Cardiac muscle cell (in vitro differentiated cells and primary cell): ENCODE data around the gene LRCOL1. TPM values are rescaled to one million over a fixed set of nuclear protein-coding genes. Genes with fewer than 3 reads are reported as not detected.

Source experiments
- DNase-seq, 2 donors: peaks; one replicate each; pipeline versions ENCODE4 v3.0.0 to v3.0.0-alpha.2; 2010 to 2017; ENCODE audit warnings: low read depth in 1 of 2, low spot score in 1 of 2
- H3K27ac ChIP-seq: fragments of 200-600 bp; sonication (generic); 2 replicates; pipeline ENCODE4 v1.5.1; 2016
- H3K27me3 ChIP-seq: fragments of 200-600 bp; sonication (generic); 2 replicates; pipeline ENCODE4 v1.6.0; 2016; ENCODE audit warnings: control low read depth
- H3K36me3 ChIP-seq: fragments of 200-600 bp; sonication (generic); 2 replicates; pipeline ENCODE4 v1.5.1; 2016; ENCODE audit warnings: control low read depth
- H3K4me1 ChIP-seq: fragments of 200-600 bp; sonication (generic); 2 replicates; pipeline ENCODE4 v1.8.1; 2017; ENCODE audit warnings: low read depth, mild to moderate bottlenecking, mixed run types
- H3K4me3 ChIP-seq: fragments of 200-600 bp; sonication (generic); 2 replicates; pipeline ENCODE4 v1.5.1; 2016; ENCODE audit warnings: mild to moderate bottlenecking
- H3K9me3 ChIP-seq: fragments of 200-600 bp; sonication (generic); 2 replicates; pipeline ENCODE4 v1.5.1; 2017; ENCODE audit warnings: low read depth, mild to moderate bottlenecking, control low read depth
- CTCF ChIP-seq: IDR thresholded peaks from 2 replicates; pipeline ENCODE4 v1.5.1; 2012; ENCODE audit warnings: low read depth, mild to moderate bottlenecking, low read length
- polyA plus RNA-seq: library from polyadenylated mRNA; unstranded; fragments of >200 nt; fragmentation: Nextera tagmentation; extraction: Ambion mirVana; gene quantifications from 2 replicates; pipeline ENCODE4 v1.2.1, GENCODE V29; 2016
- total RNA-seq: library from RNA; depleted of rRNA; stranded (reverse); fragments of >200 nt; gene quantifications from 2 replicates; pipeline ENCODE4 v1.2.3, GENCODE V29; 2016

LRCOL1 gene
- total and polyA plus RNA-seq, 2 experiments from 2014 or later = not detected

DNA sequence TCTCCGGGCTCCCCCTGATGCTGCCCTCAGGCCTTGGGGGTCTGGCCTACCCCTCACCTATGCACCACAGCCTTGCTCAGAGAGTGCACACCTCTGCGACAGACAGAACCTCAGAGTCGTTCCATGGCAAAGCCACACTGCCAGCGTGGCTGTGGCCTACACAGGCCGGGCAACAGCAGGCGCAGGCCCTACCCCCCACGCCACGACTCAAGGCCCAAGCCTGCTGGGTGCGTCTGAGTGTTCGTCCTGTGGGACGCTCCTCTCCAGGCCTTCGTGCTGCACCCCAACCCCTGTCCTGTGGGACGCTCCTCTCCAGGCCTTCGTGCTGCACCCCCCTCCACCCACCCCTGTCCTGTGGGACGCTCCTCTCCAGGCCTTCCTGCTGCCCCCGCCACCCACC lies 54.2 kb downstream of the LRCOL1 start:
- no peak overlapping the region for H3K27ac ChIP-seq
- DNase-seq = no peak
- no peak overlapping the region for H3K4me3 ChIP-seq
- H3K36me3 ChIP-seq = no peaks in the 10 kb centered on the region
- H3K9me3 ChIP-seq = no peaks in the 10 kb centered on the region
- TF ChIP-seq CTCF = no peak
- H3K4me1 ChIP-seq = no peaks in the 10 kb centered on the region
- H3K27me3 ChIP-seq = no peaks in the 10 kb centered on the region

DNA sequence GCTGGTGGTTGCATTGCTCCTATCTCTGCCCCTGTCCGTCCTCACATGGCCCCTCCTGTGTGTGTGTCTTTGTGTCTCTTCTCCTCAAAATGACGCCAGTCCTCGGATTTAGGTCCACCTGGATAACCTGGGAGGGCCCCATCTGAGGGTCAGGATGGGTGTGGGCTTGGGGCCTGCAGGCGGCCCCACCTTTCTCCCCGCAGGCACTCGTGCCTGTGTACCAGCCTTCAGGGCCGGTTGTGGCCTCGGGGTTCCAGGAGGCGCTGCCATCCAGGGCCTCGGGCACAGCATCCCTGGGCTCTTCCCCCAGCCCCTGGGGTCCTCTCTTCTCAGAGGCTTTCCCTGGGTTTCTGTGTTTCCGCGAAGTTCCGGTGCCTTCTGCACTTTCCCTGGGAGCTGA lies 54.7 kb downstream of the LRCOL1 start:
- no peaks in the 10 kb centered on the region for H3K36me3 ChIP-seq

GRCh38 chr12:132554845-132555630 lies 55.3 kb downstream of the LRCOL1 start:
- H3K4me1 ChIP-seq = peaks cover 4% of the 10 kb centered on the region
- no peaks in the 10 kb centered on the region for H3K9me3 ChIP-seq
- no peaks in the 10 kb centered on the region for H3K36me3 ChIP-seq
- H3K27ac ChIP-seq = no peak overlapping the region
- H3K4me3 ChIP-seq = no peak overlapping the region
- peak; percentile 22 for TF ChIP-seq CTCF
- peak in 1 of 2 donors; percentile 13 for DNase-seq
- H3K27me3 ChIP-seq = no peaks in the 10 kb centered on the region

More for the DNA sequence above, 54.7 kb downstream of the LRCOL1 start:
- no peak for DNase-seq
- Histone ChIP-seq H3K27ac (no peak overlapping the region), H3K4me3 (no peak overlapping the region), H3K27me3 (no peaks in the 10 kb centered on the region), H3K9me3 (no peaks in the 10 kb centered on the region), H3K4me1 (peaks cover 2% of the 10 kb centered on the region)
- TF ChIP-seq CTCF = no peak

Other genes starting within 250 kb of the LRCOL1 start
- 19.9 and 37.3 TPM in 2 replicates for gene FBRSL1, start 120.4 kb downstream of the LRCOL1 start, total RNA-seq
- 45.0 and 52.9 TPM in 2 replicates for gene FBRSL1, start 120.4 kb downstream of the LRCOL1 start, polyA plus RNA-seq
- gene P2RX2, start 8.2 kb upstream of the LRCOL1 start, total RNA-seq = not detected in 2 replicates
- gene P2RX2, start 8.2 kb upstream of the LRCOL1 start, polyA plus RNA-seq = not detected in 2 replicates
- 20.1 and 46.1 TPM in 2 replicates for gene POLE, start 76.8 kb upstream of the LRCOL1 start, total RNA-seq
- gene POLE, start 76.8 kb upstream of the LRCOL1 start, polyA plus RNA-seq = 13.3 and 19.3 TPM in 2 replicates
- gene PXMP2, start 77.0 kb upstream of the LRCOL1 start, total RNA-seq = 41.6 and 87.8 TPM in 2 replicates
- gene PXMP2, start 77.0 kb upstream of the LRCOL1 start, polyA plus RNA-seq = 70.1 and 111 TPM in 2 replicates
- 23.8 and 42.0 TPM in 2 replicates for gene PGAM5, start 100.3 kb upstream of the LRCOL1 start, total RNA-seq
- 18.4 and 28.5 TPM in 2 replicates for gene PGAM5, start 100.3 kb upstream of the LRCOL1 start, polyA plus RNA-seq
- gene ANKLE2, start 151.2 kb upstream of the LRCOL1 start, total RNA-seq = 37.2 and 37.9 TPM in 2 replicates
- gene ANKLE2, start 151.2 kb upstream of the LRCOL1 start, polyA plus RNA-seq = 27.8 and 37.1 TPM in 2 replicates
- gene GOLGA3, start 218.3 kb upstream of the LRCOL1 start, total RNA-seq = 40.4 and 50.8 TPM in 2 replicates
- gene GOLGA3, start 218.3 kb upstream of the LRCOL1 start, polyA plus RNA-seq = 12.2 and 15.3 TPM in 2 replicates